GM18873 (cell line): ENCODE data around the gene LKAAEAR1.
"Not testable (repeated sequence)": the region's sequence is repeated elsewhere in the genome, so short reads cannot be mapped to it uniquely, and the experiment has no call there.

Experiments
- ATAC-seq: cut with Tn5 transposase; IDR thresholded peaks from one replicate; pipeline ENCODE4 v1.9.1; 2021; ENCODE audit warnings: mild to moderate bottlenecking, moderate library complexity, moderate number of reproducible peaks; ENCODE audit not compliant: unreplicated experiment, low FRiP score

The LKAAEAR1 gene

GRCh38 chr20:64083804-64084684 is at the start of gene LKAAEAR1:
Gene LKAAEAR1 (minus strand): TSS chr20:64084398. CDS start chr20:64084219, 179 bp downstream.
- ATAC-seq, result no peak

GRCh38 chr20:64131406-64131805 is 47.2 kb upstream of the LKAAEAR1 start:
- ATAC-seq, result no peak

DNA sequence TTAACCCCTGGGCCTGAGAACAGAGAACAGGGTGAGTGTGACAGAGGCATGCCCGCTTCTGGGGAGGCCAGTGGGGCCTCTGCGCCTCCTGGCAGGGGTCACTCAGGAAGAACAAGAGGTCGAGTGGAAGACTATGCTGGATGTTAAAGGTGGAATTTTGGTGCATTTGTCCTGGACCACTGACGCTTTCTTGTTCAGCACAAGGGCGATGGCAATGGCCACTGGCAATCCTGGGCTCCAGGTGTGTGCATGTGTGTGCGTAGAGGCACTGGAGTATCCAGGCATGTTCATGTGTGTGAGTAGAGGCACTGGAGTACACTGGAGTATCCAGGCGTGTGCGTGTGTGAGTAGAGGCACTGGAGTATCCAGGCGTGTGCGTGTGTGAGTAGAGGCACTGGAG is 46.7 kb upstream of the LKAAEAR1 start:
- no peak for ATAC-seq

DNA sequence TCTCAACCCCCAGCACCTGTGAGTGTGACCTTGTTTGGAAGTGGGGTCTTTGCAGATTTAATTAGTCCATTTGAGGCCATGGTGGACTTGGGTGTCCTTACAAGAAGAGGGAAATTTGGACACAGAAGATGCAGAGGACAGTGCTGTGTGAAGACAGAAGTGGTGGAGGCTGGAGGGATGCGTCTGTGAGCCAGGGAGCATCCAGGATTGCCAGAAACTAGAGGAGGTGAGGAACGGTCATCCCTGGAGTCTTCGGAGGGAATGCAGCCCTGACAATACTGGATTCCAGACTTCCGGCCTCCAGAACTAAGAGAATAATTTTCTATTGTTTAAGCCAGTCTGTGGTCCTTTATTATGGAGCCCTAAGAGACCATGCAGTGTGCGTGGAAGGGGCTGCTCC is 46.1 kb upstream of the LKAAEAR1 start:
- ATAC-seq, result no peak

DNA sequence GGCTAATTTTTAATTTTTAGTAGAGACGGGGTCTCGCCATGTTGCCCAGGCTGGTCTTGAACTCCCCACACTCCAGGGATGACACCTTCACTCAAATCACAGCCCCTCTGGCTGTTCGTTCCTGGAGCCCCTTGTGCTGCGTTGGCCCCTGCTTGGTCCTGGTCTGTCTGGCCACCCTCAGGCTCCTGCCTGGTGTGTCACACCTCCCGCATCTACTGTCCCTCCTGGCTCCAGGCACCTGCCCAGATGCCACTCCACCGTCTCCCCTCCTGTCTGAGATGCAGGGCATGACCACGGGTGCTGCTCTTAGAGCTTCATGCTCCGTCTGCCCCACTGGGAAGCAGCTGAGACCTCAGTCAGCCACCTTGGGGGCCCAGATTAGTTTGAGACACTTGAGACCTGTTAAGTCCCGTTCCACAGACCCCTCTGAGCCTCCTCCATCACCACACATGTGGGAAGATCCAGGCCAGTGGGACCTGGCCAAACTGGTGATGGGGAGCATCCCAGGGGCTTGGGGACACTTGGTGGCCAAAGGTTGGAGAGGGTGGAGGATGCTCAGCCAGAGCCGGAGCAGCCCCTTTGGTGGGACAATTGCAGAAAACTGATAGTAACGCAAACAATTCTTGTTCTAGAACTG is 45.1 kb upstream of the LKAAEAR1 start:
- no peak for ATAC-seq

GRCh38 chr20:64123517-64123916 is 39.3 kb upstream of the LKAAEAR1 start:
- not testable (repeated sequence) for ATAC-seq

GRCh38 chr20:64122927-64123326 is 38.7 kb upstream of the LKAAEAR1 start:
- ATAC-seq, result not testable (repeated sequence)

DNA sequence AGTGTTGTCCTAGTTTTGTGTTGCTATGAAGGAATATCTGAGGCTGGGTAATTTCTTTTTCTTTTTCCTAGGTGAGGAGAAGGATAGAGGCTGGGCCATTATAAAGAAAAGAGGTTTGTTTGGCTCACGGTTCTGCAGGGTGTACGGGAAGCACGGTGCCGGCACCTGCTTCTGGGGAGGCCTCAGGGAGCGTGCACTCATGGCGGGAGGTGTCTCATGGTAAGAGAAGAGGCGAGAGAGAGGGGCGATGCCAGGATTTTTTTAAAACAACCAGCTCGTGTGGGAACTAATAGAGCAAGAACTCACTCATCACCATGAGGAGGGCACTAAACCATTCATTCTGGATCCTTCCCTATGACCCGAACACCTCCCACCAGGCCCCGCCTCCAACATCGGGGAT is 37.4 kb upstream of the LKAAEAR1 start:
- ATAC-seq, result no peak

DNA sequence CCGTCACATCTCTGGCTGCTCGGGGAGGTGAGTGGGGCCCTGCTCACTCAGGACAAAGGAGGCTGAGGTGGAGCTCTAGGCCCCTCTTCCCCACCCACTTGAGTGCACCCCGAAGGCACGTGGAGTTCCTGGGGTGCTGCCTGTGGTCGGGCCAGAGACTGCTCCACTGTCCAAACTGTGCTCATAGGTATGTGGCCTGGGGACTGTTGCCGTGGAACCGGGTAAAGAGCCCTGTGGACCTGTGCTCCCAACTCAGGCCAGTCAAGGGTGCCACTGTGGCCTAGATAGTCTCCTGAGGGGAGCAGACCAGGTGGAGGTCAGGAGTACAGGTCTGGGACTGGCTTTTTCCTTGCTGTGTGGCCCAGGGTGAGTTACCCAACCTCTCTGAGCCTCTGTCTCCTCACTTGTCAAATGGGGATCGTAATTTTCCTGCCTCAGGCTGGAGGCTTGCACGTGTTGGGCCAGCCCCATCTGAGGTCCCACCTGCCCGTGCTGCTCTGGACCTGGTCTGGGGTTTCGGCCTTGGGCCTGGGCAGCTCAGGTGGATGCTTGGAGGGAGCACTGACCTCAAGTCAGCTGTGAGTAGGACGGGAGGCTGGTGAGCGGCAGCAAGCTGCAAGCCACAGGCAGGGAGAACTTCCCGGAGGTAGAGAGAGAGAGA is 35.6 kb upstream of the LKAAEAR1 start:
- no peak for ATAC-seq

DNA sequence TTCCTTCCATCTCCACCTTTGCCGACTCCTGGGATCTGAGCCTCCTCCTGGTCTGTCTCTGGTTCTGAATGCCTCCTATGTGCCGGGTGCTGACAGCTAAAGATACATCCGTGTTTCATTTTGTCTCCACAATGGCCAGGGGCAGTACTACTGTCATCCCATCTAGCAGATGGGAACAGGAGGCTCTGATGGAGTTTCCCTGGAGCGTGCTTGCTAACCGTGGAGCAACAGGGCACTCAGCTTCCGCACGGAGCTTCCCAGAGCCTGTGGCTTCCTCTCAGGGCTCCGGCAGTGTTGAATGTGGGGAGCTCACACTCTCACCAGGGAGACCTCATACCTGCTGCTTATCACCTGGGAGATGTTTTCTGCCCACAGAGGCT is 35.1 kb upstream of the LKAAEAR1 start:
- ATAC-seq, result no peak

DNA sequence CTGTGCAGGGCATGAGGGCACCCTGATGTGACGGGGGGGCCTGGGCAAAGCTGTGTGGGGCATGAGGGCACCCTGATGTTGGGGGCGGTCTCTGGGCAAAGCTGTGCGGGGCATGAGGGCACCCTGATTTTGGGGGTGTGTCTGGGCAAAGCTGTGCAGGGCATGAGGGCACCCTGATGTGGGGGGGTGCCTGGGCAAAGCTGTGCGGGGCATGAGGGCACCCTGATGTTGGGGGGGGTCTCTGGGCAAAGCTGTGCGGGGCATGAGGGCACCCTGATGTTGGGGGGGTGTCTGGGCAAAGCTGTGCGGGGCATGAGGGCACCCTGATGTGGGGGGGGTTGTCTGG is 33.2 kb upstream of the LKAAEAR1 start:
- not testable (repeated sequence) for ATAC-seq

- no peak for ATAC-seq
Measured at GRCh38 chr20:64116541-64117431, 32.6 kb upstream of the LKAAEAR1 start.

DNA sequence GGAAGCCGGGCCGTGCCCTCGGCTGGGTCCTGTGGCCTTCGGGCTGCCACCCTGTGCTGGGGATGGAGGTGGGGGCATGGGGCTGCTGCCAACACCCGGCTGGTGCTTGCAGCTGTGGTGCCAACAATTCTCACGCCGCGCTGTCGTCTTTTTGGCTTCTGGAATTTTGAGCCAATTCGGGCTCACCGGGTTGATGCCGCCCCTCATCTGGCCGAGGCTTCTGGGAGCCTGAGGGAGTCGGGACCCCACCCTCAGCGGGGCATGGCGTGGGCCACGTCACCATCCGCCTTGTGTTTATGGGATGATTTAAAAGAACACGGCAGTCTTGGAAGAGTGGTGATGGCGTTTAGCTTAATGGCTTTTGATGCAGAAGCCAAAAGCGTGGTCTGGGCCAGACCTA is 31.8 kb upstream of the LKAAEAR1 start:
- no peak for ATAC-seq

DNA sequence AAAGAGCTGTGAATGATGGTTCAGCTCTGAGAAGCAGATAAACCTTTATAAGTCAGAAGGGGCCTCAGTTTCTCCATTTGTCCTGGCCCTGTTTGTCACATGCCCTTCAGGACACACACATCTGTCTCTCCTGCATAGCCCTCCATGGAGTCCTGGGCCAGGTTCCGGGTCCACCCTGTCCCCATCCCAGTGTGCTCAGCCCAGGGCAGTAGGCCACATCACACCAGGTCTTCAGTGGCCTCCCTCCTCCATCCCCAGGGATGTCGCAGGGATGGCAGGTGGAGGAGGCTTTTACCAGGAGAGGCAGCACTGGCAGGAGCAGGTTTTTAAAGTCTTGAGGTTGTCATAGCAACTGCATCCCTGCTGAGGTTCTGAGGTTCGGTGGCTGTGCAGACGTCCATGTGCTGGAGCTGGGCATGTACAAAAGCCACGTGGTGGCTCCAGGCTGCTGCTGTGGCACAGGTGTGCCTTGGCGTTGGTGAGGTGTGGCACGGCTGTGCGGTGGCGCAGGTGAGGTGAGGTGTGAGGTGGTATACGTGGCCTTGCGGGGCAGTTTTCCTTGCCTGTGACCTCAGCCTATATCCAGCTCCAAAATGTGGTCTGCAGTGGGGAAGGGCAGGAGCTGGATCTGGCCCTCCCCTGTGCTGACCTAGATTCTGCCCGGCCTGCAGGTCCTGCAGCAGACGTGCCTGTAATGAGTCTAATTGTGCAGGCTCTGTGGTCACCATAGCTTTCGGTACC is 31.1 kb upstream of the LKAAEAR1 start:
- ATAC-seq, result no peak

- no peak for ATAC-seq
Measured at GRCh38 chr20:64114356-64114971, 30.3 kb upstream of the LKAAEAR1 start.

DNA sequence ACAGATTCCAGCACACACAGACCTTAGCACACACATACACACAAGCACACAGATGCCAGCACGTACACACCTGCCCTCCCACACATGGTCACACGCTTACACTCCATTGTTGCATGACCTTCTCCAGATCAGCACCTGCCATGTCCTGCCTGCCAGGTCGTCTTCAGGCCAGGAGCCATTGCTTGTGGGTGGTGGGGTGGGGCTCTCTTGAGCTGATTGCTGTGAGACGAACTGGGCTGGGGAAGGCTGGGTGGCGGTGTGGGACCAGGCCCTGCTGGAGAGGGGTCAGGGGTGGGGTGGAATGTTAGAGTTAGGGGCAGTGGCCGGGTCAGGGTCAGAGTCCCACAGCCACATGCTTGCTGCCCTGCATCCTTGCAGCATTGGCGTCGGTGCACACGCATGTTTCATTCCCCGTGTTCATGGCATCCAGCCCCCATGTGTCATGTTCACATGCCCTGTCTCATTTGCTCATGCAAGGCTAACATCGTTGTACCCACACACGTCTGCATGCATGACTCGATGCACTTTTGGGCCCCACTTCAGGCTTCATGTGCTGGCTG is 29.7 kb upstream of the LKAAEAR1 start:
- ATAC-seq, result no peak

DNA sequence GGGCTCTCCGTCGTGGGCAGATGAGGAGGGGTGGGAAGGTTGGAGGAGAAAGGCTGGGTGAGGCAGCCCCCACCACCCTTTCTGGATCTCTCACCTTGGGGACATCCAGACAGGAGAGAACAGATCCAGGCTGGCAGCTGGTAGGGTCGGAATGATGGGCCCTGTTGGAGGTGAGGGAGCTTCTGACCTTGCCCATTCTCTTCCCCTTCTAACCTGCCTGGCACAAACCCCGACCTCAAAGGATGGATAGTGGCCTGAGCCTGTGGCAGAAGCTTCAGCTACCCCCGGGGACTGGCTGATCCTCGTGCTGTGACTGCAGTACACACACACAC is 29.2 kb upstream of the LKAAEAR1 start:
- ATAC-seq, result no peak

DNA sequence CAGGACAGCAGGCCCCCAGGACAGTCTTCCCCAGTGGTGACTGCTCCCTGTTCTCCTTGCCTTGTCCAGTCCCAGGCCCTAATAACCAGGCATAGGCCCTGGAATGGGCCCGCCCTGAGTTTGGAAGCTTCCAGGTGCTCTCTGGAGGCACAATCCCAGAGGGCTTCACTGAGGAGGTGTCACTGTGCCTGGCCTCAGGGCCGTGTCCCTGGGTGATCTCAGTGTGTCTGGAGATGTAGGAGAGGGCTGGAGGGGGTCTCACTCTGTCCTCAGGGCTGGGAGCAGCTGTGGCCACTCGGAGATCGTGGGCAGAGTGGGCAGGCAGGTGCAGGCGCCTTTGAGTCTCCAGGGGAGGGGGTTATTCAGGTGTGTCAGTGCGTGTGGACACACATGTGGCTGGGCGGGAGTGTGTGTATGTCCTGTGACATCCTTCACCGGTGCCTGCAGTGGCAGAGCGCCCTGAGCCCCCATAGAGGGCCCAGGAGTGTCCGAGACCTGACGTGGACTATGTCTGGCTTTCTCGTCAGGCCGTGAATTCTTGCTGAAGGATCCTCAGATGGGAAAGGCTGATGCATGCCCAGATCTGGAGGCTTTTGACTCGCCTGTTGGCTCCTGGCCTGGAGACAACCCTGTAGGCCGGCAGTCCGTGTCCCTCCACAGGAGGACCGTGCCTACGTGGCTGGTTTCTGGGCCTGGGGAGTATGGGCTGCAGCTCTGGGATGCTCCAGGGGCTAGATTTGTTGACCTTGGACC is 28.7 kb upstream of the LKAAEAR1 start:
- ATAC-seq, result no peak
